Stomach (tissue), 4 donors: ENCODE data around the gene MED13L.
A peak's percentile ranks its signal among the peaks of the same experiment; 100 is the strongest.

Experiments
- POLR2A ChIP-seq, 4 donors: fragments of 450-650 bp; IDR thresholded peaks; one replicate each; pipeline ENCODE4 v1.6.1; 2016; ENCODE audit warnings: antibody characterized with exemption in 4 of 4, control low read depth in 2 of 4, mild to moderate bottlenecking in 1 of 4, moderate library complexity in 1 of 4
- POLR2AphosphoS5 ChIP-seq, 3 donors: sonication (generic); formaldehyde crosslinking; IDR thresholded peaks; one replicate each; pipeline ENCODE4 v1.6.1; 2016; ENCODE audit warnings: antibody characterized with exemption in 3 of 3
- TF ChIP-seq, protein P1 (sequence below), 7 experiments: fragments of 450-650 bp in 4 of 7; fragments of 200-600 bp in 3 of 7; sonication (generic) in 3 of 7; IDR thresholded peaks; one replicate each; pipeline ENCODE4 v1.5.1; 2016 to 2019; ENCODE audit warnings: antibody characterized with exemption in 7 of 7, control low read depth in 2 of 7, mild to moderate bottlenecking in 1 of 7

DNA sequence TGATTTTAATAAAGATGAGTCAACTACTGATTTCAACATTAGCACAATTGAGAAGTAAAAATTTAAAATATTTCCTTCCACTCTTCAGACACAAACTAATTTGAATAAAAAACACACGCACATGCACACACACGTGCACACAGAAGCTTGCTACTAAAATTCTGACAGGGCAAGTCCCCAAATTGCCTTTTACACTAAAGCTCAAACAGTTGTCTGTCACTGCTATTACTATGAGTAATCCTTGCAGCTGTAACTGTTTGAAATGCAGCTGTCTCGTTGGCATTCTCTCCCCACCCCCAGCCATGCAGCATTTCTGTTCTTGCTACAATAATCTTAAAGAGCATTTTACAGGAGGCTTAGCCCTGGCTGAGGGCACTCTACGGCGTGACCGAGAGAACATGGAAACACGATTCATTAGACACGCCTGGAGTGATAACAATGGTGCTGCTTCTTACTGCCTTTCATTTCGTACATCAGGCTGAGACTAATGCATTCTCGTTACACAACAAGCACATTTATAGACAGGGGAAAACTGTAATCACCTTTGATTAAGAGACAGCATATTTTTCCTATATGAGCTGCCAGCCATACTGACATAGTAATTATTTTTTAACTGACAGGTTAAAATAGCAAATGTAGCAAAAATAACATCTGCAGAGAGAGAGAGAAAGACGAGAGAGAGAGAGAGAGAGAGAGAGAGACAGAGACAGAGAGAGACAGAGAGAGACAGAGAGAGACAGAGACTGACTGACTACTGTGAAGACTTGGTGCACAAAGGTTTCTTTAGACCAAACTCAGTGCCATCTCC lies 153.8 kb downstream of the MED13L start:
- TF ChIP-seq, protein P1, sequence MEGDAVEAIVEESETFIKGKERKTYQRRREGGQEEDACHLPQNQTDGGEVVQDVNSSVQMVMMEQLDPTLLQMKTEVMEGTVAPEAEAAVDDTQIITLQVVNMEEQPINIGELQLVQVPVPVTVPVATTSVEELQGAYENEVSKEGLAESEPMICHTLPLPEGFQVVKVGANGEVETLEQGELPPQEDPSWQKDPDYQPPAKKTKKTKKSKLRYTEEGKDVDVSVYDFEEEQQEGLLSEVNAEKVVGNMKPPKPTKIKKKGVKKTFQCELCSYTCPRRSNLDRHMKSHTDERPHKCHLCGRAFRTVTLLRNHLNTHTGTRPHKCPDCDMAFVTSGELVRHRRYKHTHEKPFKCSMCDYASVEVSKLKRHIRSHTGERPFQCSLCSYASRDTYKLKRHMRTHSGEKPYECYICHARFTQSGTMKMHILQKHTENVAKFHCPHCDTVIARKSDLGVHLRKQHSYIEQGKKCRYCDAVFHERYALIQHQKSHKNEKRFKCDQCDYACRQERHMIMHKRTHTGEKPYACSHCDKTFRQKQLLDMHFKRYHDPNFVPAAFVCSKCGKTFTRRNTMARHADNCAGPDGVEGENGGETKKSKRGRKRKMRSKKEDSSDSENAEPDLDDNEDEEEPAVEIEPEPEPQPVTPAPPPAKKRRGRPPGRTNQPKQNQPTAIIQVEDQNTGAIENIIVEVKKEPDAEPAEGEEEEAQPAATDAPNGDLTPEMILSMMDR (IDR thresholded peaks at IDR 0.05): no peak
- TF ChIP-seq POLR2A (IDR thresholded peaks at IDR 0.05): no peak
- peak in 1 of 3 donors; percentile 11 for TF ChIP-seq POLR2AphosphoS5 (IDR thresholded peaks at IDR 0.05)
